SK-MEL-5 (cell line): Measurements from ENCODE around the gene PTGES3L. TPM values are rescaled to one million over a fixed set of nuclear protein-coding genes. Genes with fewer than 3 reads are reported as not detected.
"Not testable (repeated sequence)": the region's sequence is repeated elsewhere in the genome, so short reads cannot be mapped to it uniquely, and the experiment has no call there.

Experiments
- DNase-seq: peaks from one replicate; pipeline ENCODE4 v3.0.0-alpha.2; 2016; ENCODE audit warnings: low read depth, low spot score
- in situ Hi-C: cut with HindIII; loops from 2 replicates; pipeline ENCODE4 v1.10.0; 2016; ENCODE audit warnings: low sequenced_read_pairs, high pct_unique_total_duplicates, low pct_unique_long_range_greater_than_20kb
- total RNA-seq: library from RNA; depleted of rRNA; stranded (reverse); fragments of >200 nt; shearing (Covaris generic); gene quantifications from 2 replicates; pipeline ENCODE4 v1.2.3, GENCODE V29; 2014

Gene PTGES3L
- total RNA-seq, 1 experiment from 2014 or later, result 0.42 TPM

DNA sequence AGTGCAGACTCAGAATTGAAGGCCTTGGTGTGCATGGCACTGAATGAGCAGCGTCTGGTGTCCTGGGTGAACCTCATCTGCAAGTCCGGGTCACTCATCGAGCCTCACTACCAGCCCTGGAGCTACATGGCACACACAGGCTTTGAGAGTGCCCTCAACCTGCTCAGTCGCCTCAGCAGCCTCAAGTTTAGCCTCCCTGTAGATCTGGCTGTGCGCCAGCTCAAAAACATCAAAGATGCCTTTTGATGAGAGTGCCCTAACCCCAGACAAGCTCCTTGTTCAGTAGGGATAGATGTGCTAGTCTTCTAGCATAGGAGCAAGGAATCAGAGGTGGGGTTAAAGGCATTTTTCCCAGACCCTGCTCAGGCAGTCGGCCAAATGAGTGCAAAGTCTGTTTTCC is 11.6 kb upstream of the PTGES3L start:
- in situ Hi-C loops, result no loop called here
- DNase-seq, result no peak

DNA sequence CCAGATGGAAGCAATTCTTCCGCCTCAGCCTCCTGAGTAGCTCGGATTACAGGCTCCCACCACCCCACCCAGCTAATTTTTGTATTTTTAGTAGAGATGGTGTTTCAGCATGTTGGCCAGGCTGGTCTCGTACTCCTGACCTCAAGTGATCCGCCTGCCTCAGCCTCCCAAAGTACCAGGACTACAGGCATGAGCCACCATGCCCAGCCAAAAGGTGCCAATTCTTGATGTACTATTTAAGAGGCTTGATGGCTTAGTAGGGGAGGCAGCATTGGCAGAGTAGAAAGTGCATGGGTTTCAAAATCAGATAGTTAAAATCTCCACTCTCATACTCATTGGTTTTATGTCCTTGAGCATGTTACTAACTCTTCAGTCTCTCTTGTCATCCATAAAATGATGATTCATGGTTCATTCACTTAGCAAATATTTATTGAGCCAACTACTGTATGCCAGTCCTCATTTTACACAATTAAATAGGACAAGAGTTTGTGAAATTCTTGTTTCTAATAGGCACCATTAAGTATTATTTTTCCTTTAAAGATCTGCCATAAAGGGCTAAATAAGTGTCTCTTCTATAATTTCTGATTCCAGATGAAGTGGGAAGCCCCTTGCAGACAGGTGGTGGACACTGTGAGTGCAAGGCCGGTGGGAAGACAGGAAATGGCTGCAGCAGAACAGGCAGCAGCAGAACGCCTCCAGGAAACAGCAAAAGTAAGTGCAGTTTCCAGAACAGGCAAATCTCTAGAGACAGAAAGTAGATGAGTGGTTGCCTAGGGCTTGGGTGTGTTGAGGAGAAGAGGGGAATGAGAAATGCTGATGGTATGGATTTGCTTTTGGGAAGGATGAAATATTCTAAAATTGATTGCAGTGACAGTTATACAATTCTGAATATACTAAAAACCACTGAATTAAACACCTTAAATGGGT is 10.1 kb upstream of the PTGES3L start:
- DNase-seq, result no peak
- in situ Hi-C loops, result no loop called here

DNA sequence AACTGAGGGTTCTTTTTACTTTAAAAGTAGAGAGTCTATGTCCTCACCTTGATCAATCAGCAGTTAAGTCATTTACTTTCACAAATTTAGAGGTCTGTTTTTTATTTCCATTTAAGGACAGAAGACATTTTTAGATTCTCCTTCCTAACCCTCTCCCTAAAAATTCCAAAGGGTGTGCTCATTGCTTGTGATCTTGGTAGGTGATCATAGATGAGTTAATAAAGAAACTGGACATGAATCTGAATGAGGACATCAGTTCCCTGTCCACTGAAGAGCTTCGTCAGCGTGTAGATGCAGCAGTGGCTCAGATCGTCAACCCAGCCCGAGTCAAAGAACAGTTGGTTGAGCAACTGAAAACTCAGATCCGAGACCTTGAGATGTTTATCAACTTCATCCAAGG is 9.3 kb upstream of the PTGES3L start:
- in situ Hi-C loops, result no loop called here
- no peak for DNase-seq

DNA sequence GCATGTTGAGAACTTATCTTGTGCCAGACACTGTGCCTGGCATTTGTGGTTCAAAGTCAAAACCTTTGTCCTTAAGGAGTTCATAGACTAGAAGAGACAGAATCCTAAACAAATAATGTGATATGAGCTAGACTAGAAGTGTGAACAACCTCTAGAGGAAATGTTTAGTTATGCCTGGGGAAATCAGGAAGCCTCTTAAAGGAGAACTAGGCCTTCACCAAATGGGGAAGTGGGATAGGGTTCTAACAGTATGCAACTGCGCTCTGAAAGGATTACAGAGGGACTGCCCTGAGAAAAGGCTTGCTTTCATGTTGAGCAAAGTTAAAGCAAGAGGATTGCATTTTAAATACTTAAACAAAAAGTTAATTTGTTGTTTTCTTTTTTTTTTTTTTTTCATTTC is 5.3 kb upstream of the PTGES3L start:
- DNase-seq, result no peak
- in situ Hi-C loops, result no loop called here

DNA sequence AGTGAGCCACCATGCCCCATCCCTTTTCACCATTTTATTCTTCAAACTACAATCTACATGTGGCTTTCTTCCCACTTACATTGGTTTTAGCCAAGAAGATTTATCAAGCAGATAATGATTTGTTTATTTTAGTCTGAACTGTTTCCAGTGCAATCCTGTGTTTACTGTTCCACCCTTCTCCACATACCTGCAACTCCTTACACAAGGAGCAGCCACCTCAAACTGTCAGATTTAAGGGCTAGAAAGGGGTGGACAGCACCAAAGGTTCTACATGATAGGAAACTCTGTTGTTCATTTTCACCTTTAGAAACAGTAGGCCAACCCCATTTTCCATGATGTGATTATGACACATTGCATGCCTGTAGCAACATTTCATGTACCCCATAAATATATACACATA is 2.4 kb upstream of the PTGES3L start:
- in situ Hi-C loops, result no loop called here
- no peak for DNase-seq

DNA sequence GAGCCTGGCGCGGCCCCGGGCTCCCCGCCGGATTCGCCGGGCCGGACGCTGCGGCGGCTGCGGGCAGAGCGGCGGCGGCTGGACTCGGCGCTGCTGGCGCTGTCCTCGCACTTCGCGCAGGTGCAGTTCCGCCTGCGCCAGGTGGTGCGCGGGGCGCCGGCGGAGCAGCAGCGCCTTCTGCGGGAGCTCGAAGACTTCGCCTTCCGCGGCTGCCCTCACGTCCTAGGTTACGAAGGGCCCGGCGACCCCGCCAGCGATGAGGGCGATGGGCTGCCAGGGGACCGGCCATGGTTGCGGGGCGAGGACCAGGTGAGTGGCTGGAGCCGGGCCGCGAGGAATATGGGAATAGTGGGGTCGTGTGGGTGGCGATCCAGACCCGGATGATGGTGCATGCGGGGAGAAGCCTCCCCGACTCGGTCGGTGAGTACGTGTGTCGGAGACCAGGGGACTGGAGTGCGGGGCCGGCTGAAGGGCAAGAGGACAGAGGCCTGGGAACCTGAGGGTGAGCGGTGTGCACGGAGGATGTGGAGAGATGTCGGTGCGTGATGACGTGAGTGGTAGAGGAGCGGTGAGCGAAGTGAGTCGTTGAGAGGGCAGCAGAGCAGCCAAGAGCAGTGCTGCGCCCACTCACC is 1.0 kb upstream of the PTGES3L start:
- peak; percentile 57 for DNase-seq
- in situ Hi-C loops, result no loop called here

DNA sequence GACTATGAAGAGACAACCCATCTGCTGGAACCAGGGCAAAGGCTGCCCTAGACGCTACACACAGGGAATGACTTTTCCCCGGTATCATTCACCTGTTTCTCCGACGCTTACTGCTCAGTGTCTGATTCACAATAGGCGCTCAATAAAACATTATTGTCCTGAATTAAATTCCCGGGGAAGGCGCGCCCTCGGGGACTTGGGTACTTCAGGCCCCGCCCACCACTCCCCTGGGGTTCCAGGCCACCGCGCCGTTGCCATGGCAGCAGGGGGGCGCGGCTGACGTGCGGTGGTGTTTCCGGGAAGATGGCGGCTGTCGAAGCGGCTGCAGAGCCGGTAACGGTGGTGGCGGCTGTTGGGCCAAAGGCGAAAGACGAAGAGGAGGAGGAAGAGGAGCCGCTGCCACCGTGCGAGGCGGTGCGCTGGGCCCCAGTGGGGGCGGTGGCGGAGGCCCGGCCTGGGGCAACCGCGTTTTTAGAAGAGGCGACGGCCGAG is 440 bp upstream of the PTGES3L start, which contains the start of gene RUNDC1:
RUNDC1 (plus strand) TSS at position 292 of the 492 bp plus-strand sequence; CDS start at position 304, 12 bp downstream.
- in situ Hi-C loops, result no loop called here
- DNase-seq, result peak; percentile 81

DNA sequence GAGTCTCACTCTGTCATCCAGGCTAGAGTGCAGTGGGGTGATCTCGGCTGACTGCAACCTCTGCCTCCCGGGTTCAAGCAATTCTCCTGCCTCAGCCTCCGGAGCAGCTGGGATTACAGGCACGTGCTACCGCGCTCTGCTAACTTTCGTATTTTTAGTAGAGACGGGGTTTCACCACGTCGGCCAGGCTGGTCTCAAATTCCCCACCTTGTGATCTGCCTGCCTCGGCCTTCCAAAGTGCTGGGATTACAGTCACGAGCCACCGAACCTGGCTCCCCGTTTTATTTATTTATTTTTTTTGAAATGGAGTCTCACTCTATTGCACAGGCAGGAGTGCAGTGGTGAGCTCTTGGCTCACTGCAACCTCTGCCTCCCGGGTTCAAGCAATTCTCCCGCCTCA is 4.2 kb downstream of the PTGES3L start:
- in situ Hi-C loops, DNase-seq: not testable (repeated sequence)

DNA sequence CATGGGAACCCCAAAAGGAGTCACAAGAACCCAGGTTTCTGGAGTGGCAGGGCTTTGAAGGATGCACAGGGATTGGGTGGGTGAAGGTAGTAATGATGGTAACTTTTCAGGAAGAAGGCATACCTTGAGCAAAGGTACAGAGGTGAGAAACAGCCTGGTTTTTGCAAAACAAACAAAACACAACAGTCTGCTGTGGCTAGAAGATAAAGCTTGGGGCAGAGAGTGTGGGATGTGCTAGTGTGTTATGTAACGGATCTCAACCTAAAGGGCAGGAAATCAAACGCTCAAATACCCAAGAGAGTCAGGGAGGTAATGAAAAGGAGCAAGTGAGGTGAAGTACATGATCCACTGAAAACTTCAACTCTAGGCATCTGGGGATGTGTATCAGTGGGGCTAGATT is 4.6 kb downstream of the PTGES3L start:
- in situ Hi-C loops, result no loop called here
- no peak for DNase-seq

DNA sequence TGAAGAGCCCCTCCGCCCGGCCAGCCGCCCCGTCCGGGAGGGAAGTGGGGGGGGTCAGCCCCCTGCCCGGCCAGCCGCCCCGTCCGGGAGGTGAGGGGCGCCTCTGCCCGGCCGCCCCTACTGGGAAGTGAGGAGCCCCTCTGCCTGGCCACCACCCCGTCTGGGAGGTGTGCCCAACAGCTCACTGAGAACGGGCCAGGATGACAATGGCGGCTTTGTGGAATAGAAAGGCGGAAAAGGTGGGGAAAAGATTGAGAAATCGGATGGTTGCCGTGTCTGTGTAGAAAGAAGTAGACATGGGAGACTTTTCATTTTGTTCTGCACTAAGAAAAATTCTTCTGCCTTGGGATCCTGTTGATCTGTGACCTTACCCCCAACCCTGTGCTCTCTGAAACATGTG is 6.6 kb downstream of the PTGES3L start:
- DNase-seq, in situ Hi-C loops: not testable (repeated sequence)

DNA sequence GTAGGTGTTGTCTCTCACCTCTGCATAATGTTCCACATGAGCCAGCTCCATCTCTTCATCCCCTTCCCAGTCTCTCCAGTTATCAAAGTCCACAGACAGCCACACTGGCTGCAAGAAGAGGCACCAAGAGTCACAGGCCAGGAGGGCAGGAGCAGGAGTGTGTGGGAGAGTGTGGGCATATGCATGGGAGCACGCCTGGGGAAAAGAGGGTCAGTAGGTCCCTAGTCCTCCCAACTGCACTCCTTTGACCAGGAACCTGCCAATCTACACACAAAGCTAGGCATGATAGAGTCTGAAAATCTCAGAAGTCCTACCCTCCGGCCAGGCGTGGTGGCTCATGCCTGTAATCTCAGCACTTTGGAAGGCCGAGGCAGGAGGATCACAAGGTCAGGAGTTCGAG is 8.3 kb downstream of the PTGES3L start:
- DNase-seq, result no peak
- in situ Hi-C loops, result no loop called here

DNA sequence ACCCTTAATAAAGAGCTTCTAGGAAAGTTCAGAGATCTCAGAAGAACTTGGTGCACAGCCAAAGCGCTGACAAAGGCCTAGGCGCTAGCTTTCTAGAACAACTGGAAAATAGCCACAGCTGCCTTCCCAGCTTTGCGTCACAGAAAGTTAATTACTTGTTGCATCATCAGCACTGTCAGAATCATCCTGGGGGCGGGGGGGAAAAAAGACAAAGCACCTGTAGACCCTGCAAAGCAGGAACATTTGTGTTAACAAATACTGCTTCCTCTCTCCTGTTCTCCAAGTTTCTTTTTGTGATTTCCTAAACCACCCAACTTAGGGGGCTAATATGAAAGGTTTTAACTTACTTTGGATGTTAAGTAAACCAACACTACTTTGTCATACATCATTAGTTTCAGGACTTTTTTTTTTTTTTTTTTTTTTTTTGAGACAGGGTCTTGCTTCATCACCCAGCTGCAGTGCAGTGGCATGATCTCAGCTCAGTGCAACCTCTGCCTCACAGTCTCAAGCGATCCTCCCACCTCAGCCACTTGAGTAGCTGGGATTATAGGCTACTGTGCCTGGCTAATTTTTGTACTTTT is 10.8 kb downstream of the PTGES3L start:
- no peak for DNase-seq
- in situ Hi-C loops, result no loop called here

DNA sequence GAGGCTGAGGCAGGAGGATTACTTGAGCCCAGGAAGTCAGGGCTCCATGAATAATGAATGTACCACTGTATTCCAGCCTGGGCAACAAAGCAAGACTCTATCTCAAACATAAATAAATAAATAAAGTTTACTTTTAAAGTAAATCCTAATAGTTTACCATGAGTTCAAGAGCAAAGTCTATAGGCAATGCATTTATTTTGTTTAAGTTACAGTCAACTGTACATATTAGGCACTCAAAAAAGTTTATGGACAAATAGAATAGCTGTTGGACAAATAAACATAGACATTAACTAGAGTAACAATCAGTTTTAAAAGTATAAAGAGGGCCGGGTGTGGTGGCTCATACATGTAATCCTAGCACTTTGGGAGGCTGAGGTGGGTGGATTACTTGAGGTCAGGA is 12.0 kb downstream of the PTGES3L start:
- in situ Hi-C loops, result no loop called here
- DNase-seq, result no peak

DNA sequence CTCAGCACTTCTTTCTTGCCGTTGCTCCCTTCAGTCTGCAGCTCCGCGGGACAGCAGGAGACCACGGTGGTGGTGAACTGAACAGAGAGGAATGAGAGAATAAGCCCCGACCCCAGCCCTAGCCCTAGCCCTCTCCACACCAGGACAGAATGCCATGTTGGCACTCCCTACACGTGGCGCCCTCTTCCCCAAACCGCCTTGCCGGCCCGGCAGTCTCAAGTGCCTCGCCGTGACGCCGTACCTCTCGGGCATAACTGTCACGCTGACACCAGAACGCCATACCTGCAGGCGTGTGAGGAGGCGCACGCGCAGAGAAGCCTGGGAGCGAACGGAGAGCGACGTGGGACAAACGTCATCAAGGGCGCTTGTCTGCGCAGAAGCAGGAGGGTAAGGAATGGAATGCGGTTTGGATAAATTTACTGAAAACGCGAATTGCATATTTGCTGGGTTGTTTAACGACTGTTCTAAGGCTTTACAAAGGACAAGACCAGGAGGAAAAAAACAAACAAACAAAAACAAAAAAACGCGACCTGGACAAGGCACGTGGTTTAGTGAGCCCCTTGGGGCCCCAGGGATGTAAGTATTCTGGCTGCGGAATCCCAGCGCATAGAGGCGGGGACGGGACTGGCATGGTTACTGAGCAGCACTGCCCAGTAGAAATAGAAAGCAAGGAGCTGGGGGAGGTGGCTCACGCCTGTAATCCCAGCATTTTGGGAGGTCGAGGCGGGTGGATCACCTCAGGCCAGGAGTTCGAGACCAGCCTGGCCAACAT is 15.5 kb downstream of the PTGES3L start, which contains the start of gene AARSD1:
AARSD1 (minus strand) TSS at position 294 of the 772 bp plus-strand sequence; CDS start at position 280, 14 bp downstream.
- peak; percentile 93 for DNase-seq
- in situ Hi-C loops, result no loop called here

DNA sequence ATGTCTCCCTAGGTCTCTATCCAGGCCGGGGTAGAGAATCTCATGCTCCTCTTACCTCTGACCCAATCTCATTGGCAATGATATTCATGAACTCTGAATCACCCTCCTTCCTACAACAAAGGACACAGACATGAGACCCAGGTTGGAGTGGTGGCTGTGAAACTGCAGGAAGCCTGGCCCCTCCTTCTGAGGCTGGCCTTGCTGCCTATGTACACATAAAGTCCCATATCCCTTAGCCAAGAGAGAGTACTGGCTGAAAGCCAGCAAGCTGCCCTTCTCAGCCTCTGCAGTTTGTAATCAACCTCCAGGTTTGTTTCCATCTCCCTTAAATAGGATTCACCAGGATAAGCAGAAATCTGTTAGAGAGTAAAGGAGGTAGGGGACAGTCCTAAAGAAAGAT is 26.2 kb downstream of the PTGES3L start:
- no peak for DNase-seq
- in situ Hi-C loops, result no loop called here

DNA sequence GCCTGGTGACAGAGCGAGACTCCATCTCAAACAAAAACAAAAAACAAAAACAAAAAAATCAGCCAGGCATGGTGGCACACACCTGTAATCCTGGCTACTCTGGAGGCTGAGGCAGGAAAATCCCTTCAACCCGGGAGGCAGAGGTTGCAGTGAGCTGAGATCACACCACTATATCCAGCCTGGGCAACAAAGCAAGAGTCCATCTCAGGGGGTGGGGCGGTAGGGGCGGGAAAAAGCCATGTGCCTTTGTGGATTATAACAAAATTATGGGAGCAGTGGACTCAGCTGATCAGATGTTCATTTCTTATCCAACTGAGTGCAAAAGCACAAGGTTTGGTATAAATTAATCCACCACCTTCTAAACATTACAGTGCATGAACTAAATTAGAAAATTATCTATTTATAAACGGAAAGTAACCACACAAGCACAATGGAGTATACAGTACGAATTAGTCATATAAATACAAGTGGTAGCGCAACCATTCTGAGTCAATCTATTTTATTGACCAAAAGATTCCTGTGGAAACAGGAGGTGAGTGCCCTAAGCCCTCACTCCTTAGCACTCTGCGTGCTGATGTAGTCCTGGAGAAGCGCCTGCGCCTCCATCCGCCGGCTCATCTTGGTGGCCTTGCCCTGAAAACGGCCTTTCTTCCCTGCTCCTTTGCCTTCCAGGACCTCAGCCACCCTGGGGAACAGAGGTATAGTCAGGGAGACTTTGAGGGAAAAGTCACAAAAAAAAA is 29.7 kb downstream of the PTGES3L start:
- no peak for DNase-seq
- in situ Hi-C loops, result no loop called here

DNA sequence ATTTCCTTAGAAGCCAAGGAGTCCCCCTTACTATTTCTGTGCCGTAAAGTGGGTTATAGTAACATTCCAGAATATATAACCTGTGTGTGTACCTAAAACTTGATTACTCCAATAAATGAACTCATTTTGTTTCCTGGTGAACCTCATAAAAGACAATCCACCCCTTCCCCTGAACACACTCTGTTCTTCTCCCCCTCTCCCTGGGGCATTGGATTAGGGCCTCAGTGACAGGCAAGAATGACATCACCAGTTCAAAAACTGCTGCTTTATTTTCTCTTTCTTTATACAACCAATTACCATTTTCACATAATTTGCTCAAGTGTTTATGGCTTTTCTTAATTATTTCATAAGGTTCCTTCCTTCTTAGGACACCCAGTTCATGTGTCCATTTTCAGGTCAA is 33.1 kb downstream of the PTGES3L start:
- DNase-seq, result no peak
- in situ Hi-C loops, result no loop called here
